ENCODE measurements around the gene RSAD2.
"Not testable (repeated sequence)": the region's sequence is repeated elsewhere in the genome, so short reads cannot be mapped to it uniquely, and the experiment has no call there.

RSAD2 gene

DNA sequence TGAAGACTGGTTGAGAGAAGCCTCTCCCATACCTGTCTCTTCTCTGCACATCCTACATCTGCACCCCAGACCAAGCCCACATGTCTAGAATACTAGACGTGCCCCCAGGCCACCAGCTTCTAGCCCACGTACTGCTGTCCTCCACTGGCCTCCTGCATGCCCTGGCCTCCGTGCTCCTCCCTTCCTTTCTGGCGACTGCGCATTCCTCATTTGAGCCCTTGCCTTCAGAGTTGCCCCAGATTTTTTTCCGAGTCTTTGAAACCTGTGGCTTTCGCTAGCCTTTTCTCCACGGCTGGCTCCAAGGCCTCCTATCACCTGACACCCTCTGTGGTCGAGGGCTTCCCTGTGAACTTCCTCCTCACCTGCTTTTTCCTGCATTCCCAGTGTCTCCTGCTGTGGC lies 50.9 kb downstream of the RSAD2 start:
- DNase-seq, result no peak

DNA sequence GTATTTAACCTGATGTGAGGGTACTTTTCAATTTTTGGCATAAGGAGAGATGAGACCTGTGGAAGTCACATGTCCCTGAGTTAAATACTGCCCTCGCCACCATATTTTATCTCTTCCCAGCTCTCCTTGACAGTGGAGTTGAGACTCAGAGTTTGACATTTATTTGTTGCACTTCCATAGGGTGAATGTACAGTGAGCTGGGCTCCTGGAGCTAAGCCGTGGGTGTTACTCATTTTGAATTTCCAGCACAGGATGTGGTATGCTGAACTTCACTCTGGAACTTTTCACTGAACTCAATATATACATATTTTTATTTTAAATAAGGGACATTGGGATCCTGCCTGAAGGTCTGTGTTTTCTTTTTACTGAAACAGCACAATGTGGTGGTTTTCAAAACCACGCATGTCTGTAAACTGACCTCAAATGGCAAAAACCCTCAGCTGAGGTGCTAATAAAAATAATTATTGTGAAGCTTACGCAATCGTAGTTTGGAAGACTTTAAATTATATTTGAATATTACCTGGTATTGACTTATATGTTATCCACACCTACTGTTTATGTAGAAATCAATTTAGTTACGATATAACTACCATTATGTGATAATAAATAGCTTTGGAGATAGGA lies 51.7 kb downstream of the RSAD2 start:
- DNase-seq, result no peak

DNA sequence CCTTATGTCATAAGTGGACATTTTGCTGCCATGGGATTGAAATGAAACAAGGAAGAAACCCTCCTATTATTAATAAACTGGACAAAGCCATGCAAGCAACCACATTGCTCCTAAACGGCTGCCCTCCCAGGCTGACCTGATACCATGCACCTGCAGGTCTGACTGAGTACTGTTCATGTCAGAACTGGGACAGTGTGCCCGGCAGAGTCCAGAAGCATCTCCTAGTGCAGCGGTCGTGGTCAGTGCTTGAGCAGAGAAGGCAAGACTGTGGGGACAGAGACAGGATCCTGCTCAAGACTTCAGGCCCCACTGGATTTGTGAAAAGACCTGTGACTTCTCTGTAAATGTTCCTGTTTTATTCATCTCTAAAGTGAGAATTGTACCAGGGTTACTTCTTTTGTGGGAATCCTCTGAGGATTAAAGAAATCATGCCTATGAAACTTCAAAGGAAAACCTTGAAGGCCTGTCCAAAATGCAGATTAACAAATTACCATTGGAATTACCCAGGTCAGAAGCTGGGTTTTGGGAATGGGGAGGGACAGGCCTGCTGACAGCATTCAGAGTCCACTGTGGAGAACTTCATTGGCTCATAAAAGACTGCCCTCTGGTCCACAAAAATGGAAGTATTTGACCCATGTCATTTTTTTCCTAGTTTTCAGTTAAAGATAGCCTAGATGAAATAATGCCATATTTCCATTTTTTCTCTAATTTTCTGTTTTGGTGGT lies 53.5 kb downstream of the RSAD2 start:
- no peak for DNase-seq

DNA sequence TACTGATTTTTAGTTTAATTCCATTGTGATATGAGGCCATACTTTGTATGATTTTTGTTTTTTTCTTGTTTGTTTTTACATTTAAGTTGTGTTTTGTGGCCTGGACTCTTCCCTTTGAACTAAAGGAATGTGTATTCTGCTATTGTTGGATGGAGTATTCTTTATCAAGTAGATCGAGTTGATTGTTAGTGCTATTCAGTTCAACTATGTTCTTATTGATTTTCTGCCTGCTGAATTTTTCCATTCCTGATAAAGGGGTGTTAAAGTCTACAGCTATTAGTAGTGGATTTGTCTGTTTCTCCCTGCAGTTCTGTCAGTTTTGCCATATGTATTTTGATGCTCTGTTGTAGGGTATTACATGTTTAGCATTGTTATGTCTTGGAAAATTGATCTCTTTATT lies 54.2 kb downstream of the RSAD2 start:
- no peak for DNase-seq

DNA sequence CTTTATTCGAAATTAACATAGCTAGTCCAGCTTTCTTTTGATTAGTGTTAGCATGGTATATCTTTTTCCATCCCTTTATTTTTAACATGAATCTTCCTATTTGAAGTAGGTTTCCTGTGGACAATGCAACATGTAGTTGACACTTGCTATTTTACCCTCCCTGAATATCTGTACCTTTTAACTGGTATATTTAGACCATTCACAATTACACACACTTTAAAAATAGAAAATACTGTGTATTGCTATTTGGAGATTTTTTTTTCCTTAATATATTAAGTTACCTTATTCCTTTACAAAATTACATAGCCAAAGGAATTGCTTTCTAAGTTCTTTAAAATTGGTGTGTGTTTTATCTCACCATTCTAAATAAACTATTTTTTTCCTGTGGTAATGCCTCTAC lies 54.6 kb downstream of the RSAD2 start:
- DNase-seq, result no peak

DNA sequence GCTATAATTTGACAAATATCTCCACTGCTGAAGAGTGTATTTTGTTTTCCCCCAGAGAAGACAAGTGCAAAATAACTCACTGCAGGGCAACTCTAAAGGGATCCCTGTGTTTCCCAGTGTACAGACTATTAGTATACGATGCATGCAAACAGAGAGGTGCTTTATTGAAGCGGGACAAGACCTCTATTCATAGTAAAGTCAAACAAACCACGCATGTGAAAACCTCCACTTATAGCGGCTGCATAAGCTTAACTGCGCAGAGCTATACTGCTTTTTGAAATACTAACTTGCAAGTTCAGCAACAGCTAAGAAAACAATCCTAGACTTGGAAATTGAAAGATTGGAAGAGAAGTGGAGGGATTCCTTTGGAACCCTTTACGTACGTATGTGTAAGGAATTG lies 55.3 kb downstream of the RSAD2 start:
- DNase-seq, result no peak

DNA sequence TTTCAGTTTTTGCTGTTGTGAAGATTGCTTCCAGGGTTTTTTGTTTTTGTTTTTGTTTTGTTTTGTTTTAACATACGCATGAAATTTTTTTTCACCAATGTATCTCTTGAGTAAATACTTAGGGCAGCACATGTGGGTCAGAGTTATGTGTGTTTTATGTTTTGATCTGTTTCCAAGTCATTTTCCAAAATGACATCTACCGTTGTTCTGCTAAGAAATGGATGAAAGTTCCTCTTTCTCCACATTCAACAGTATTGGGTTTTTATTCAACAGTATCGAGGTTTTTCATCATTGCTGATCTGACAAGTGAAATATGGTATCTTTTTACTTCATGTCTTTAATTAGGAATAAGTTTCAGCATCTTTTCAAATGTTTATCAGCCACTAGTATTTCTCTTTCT lies 56.3 kb downstream of the RSAD2 start:
- DNase-seq, result no peak

DNA sequence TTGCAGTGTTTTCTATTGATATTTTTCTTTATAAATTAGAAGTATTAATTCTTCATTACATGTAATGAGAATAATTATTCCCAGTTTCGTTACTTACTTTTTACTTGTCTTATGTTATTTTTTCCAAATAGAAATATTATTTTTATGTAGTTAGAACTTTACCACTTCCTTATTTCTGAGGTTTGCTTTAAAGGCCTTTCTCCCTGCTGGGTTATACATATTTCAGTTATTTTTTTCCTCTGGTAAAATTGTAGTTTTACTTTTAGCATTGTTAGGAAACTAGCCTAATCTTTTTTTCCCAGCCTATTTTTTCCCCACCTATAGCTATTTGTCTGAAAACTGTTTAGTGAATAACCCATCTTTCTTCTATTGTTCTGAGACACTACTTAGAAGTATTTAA lies 56.8 kb downstream of the RSAD2 start:
- DNase-seq, result no peak

DNA sequence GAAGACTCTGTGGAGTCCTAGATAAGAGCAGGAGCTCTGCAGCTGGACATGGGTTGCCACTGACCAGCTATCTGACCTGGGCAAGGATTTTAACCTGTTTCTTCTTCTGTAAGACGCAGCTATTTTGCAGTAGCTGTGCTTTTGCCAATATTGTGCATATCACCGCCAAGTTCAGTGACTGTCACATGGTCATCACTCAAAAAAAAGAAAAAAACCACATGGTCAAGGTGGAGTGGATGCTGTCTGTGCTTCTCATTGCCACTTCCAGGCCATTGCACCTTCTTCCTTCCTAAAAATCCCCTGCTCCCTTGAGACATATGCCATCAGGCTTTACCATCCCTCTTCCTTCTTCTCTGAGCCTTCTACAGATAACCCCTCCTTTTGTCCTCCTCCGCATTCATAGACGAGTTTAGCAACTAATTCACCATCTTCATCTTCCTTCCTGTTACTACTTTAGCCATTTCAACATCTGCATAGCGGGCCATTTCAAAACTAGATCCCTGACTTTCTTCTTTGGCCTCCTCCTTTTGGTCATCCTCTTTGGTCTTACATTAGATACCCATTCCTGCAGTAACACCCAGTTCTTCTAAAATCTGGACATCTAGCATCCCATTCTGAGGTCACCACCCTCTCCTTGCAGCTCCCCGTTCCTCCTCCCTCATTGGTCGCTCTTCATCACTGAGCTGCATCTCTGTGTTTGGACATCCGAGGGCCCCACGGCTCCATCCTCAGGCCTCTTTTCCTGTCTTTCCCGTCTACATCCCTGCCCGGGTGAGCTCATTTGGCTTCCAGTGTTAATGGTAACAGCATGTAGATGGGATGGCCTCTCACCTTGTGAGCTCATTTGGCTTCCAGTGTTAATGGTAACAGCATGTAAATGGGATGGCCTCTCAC lies 57.4 kb downstream of the RSAD2 start:
- DNase-seq, result no peak

DNA sequence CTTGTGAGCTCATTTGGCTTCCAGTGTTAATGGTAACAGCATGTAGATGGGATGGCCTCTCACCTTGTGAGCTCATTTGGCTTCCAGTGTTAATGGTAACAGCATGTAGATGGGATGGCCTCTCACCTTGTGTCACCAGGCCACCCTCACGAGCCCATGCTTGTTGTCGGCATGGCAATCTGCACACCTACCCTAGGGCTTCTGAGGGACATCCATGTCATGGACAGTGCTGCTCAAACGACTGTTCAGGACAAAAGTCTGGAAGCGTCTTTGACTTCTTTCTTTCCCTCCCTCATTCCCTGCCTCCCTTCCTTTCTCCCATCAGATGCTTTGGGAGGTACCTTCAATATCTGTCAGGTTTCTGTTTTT lies 58.1 kb downstream of the RSAD2 start:
- not testable (repeated sequence) for DNase-seq

DNA sequence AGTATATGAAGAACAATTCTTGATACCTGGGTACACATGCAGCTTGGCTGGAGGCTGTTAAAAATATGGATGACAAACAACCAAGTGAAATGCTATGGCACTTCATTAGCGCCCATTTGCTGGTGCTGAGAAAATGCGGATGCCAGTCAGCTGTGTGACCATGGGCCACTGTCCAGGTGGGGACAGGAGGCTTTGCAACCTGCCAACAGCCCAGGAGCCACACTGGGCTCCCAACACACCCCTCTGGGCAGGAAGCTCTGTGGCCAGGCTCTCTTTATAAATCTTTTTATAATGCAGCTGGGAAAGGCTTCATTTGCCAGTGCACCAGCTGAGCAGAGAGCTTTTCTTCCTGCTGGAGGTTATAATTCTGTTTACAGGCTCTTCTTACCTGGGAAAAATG lies 59.6 kb downstream of the RSAD2 start:
- no peak for DNase-seq

DNA sequence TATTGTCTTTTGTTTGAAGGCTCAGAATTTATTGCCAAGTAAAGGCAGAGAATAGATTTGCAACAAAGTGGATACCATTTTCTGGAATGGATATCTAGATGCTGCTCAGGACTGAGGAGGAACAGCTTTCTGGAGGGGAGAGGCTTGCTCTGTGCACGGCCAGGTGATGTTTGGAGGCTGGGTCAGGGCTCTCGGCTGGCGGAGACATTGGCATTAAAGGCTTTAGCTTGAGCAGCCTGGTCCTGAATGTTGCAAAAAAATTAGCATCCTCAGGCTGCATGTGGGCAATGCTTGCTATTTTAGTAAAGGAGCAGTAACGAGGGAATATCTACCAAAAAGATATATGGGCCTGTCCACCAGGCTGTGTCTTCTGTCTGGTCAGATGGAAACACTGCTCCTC lies 60.0 kb downstream of the RSAD2 start:
- no peak for DNase-seq

DNA sequence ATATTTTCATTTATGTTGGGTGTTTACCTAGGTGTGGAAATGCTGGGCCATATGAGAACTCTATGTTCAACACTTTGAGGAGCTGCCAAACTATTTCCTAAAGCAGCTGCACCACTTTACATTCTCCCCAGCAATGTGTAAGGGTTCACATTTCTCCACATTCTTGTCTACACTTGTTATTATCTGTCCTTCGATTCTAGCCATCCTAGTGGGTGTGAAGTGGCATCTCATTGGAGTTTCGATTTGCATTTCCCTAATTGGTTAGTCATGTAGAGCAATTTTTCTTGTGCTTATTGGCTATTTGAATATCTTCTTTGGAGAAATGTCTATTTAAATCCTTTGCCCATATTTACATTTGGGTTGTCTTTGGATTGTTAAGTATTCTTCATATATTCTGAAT lies 61.5 kb downstream of the RSAD2 start:
- no peak for DNase-seq

DNA sequence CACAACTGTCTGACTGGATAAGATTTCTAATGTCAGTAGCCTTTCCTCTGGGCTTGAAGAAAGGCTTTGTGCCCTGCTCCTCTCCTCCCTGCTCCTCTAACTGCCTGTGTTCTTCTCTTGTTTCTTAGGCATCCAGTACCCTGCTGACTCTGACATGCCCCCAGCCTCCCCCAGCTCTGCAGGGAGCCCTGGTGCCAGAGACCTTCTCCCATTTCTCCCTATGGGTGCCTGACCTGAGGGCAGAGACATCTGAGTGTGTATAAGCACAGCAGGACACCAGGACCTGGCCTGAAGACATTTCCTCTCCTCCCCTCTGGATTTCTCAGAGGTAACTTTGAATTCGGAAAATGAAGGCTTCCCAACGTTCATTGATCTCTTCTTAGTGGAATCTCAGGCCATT lies 63.2 kb downstream of the RSAD2 start:
- DNase-seq, result no peak

DNA sequence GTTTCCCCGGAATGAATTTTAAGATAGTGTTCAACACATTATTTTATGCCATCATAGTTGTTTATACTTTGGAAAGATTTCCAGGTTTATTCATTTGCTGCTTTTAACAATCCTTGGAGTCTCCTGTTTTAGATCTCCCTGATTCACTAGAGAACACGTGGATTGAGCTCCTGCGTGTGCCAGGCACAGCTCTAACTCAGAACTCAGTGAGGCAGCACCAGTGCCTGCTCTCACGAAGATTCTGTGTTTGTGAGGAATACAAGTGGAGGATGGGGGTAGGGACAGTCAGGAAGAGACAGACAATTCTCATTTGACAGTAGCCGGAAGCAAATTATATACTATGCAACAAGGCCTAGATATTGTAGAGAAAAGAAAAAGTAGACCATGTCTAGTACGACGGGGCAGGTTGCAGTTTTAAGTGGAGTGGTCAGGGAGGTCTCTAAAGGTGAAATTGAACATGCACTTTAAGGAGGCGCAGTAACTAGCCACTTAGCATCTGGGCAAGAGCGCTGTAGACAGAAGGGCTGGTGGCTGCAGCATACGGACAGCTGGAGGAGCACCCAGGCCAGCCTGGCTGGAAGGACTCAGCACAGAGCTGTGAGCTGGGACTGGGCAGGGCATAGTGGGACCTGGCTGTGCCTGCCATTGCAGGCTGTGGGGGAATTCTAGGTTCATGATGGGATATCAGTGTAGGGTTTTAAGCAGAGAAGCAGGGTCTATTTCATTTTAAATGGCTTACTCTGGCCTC lies 63.9 kb downstream of the RSAD2 start:
- no peak for DNase-seq

DNA sequence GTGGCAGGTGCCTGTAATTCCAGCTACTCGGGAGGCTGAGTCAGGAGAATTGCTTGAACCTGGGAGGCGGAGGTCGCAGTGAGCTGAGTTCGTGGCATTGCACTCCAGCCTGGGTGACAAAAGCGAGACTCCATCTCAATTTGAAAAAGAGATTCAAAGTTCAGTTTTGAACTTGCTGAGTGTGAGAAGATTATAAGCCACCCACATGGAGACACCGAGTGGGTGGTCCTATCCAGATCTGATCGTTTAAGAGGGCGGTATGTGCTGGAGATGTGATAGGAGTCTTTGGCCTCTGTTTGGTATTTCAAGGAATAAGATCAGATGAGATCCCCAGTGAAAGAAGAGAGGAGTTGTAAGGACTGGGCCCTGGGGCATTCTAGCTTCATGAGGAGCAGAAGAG lies 65.3 kb downstream of the RSAD2 start:
- DNase-seq, result no peak

DNA sequence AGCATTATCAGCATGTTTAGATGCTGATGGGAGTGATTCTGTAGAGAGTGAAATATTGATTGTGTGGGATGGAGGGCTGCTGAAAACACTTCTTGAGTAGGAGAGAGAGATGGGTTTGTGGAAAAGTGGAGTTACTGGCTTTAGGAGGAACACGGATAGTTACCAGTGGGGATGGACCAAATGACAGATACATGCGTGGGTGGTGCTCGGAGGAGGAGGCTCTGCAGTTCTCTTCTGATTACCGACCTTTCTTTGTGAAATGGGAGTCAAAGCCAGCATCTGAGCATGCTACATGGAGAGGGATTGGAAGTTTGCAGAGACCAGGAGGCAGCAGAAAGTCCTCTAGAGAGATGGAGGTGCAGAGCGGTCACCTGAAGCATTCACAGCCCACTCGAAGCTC lies 65.9 kb downstream of the RSAD2 start:
- DNase-seq, result no peak

DNA sequence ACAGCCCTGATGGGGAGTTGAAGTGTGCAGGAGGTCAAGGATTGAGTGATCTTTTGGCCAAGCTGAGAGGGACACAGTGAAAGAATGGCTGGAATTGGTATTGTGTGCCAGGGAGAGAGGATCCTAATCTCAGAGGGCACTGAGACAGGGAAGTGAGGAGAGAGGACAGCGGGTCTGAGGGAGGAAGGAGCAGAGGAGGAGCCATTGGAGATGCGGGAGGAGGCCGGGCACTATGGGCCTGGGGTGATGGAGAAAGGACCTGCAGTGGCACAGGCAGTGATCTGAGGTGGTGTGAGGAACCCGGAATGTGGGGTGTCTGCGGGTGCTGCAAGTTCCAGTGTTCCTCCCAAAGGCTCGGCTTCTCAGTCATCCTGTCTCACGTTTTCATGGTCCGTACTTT lies 66.4 kb downstream of the RSAD2 start:
- DNase-seq, result no peak

DNA sequence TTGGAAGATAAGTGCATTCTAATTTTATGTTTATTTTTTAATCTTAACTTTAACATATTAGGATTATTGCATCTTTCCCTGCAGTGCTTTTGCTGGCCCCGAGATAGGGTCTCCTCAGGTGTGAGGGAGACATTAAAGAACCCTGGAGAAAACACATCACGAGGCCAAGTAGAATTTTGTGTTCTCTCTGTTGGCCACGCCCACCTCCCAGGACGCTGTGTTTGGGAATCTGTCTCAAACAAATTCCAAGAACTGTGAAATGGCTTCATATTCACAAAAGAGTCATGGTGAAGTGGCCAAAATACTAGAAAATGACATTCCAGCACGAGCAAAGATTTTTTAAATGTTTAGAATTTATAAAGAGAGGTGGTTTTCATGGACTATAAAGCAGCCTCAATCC lies 67.0 kb downstream of the RSAD2 start:
- DNase-seq, result no peak

DNA sequence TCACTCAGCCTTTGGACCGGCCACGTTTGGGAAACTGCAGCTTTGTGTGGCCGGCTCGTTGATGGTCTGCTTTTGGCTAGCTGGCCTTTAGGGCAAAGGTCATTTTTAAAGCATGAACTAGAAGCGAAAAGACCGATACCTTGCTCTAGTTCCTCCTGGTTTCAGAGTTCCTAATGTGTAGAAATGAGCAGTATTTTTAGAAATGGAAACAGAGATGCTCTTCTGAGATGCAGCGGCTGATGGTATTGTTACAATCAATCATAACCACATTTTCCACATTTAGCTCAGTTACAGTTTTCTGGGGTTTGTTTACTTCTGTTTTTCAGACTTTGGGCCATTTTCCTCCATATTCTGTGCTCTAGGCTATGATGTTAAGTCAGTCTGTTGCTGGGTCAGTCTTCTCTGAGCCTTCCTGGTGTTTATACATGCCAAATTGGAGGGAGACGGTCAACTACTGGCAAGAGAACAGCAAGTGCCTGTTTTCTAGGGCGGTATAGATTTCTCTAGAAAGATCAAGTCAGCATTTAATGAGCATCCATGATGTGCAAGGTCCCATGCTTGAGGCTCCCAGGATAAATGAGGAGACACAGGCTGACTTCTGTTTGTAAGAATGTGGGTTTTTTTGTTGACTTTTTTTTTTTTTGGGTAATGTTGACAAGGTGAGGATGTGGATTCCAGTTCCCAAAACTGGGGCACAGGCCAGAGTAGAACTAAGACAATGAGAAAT lies 67.7 kb downstream of the RSAD2 start:
- no peak for DNase-seq

DNA sequence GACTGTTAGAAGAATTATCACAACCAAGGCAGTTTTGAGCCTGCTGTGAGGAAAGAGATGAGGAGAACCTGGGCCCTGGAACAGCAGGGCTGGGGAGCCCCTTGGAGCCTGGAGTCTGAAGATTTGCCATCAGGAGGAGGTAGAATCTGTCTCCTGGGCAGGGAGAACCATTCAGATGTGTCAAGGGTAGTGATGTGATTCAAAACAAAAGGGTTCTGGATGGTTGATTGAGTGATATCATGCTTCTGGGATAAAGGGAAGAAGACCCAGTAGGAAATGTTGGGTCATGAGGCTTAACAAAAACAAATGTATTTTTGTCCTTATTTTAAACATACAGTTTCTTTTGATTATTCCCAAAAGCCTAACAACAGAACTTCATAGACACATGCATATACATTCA lies 68.2 kb downstream of the RSAD2 start:
- no peak for DNase-seq

DNA sequence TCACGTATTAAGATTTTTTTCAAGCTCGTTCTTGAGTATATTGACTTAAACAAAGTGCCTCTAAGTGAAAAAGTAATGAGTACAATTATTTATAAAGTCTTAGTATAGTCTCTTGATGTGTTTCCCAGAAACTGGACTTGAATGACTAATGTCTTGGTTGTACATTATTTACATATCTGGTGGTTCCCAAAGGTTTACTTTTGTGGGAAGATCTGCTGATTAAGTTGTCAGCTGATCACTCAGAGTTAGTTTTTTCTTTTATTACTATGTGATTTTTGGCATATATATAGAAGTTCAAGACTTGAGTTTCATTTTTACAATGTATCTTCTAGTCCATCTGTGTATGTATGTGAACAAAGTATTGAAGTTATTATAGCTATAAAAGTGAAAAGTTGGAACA lies 69.1 kb downstream of the RSAD2 start:
- DNase-seq, result no peak

Measured in CD4-positive, alpha-beta T cell treated with Interleukin-17A for 4 hours (primary cell).